Neural cell (in vitro differentiated cells): Measurements from ENCODE around the gene HDAC4.

Source experiments
- CTCF ChIP-seq: fragments of 450-650 bp; IDR thresholded peaks from 2 replicates; pipeline ENCODE4 v1.5.1; 2014; ENCODE audit warnings: antibody characterized with exemption, mild to moderate bottlenecking, moderate library complexity; ENCODE audit not compliant: poor library complexity, severe bottlenecking
- EZH2 ChIP-seq: fragments of 200-600, 300-800 bp; shearing (Covaris generic), sonication (generic); IDR thresholded peaks from 2 replicates; pipeline ENCODE4 v1.6.1; 2014; ENCODE audit warnings: antibody characterized with exemption, low read length, borderline replicate concordance, mild to moderate bottlenecking; ENCODE audit not compliant: insufficient read depth, poor library complexity, severe bottlenecking

- TF ChIP-seq CTCF (no peak), EZH2 (no peak)
Observed at GRCh38 chr2:239411549-239412319, 10.9 kb upstream of the HDAC4 start.
